GM23338 (cell line): Measurements from ENCODE around the gene TBK1. TPM values are rescaled to one million over a fixed set of nuclear protein-coding genes. Genes with fewer than 3 reads are reported as not detected.
A peak's percentile ranks its signal among the peaks of the same experiment; 100 is the strongest.
"Not testable (repeated sequence)": the region's sequence is repeated elsewhere in the genome, so short reads cannot be mapped to it uniquely, and the experiment has no call there.

Experiments
- ATAC-seq: fragments of 200-7000 bp; cut with Tn5 transposase; 3 replicates; pipeline ENCODE4 v1.9.1; 2020
- DNase-seq: peaks from one replicate; pipeline ENCODE4 v3.0.0-alpha.2; 2015; ENCODE audit warnings: low spot score
- H2AFZ ChIP-seq: fragments of 200-600 bp; sonication (generic); 2 replicates; pipeline ENCODE4 v1.8.0; 2016; ENCODE audit warnings: antibody characterized with exemption, mild to moderate bottlenecking, moderate library complexity
- H3F3A ChIP-seq: fragments of 200-600 bp; sonication (generic); replicated peaks from 2 replicates; pipeline ENCODE4 v1.8.0; 2017; ENCODE audit warnings: antibody characterized with exemption, mixed run types, low read depth
- H3K27ac ChIP-seq: fragments of 200-600 bp; sonication (generic); 2 replicates; pipeline ENCODE4 v1.6.1; 2016; ENCODE audit warnings: low read depth
- H3K27me3 ChIP-seq: fragments of 200-600 bp; sonication (generic); 2 replicates; pipeline ENCODE4 v1.8.0; 2016; ENCODE audit warnings: mild to moderate bottlenecking, mixed run types, moderate library complexity; ENCODE audit not compliant: insufficient read depth
- H3K36me3 ChIP-seq: fragments of 200-600 bp; sonication (generic); 2 replicates; pipeline ENCODE4 v1.8.0; 2016; ENCODE audit warnings: mild to moderate bottlenecking; ENCODE audit not compliant: insufficient read depth
- H3K4me1 ChIP-seq: fragments of 200-600 bp; sonication (generic); 2 replicates; pipeline ENCODE4 v1.8.0; 2016; ENCODE audit warnings: mild to moderate bottlenecking, moderate library complexity; ENCODE audit not compliant: insufficient read depth
- H3K4me2 ChIP-seq: fragments of 200-600 bp; sonication (generic); 2 replicates; pipeline ENCODE4 v1.7.1; 2017; ENCODE audit warnings: mixed run types
- H3K4me3 ChIP-seq: fragments of 200-600 bp; sonication (generic); 2 replicates; pipeline ENCODE4 v1.6.1; 2016; ENCODE audit warnings: mixed run types
- H3K79me2 ChIP-seq: fragments of 200-600 bp; sonication (generic); replicated peaks from 2 replicates; pipeline ENCODE4 v1.8.0; 2017; ENCODE audit warnings: mild to moderate bottlenecking; ENCODE audit not compliant: insufficient read depth
- H3K9me2 ChIP-seq: fragments of 200-600 bp; sonication (generic); 2 replicates; pipeline ENCODE4 v1.8.0; 2017; ENCODE audit not compliant: insufficient read depth
- H4K20me1 ChIP-seq: fragments of 200-600 bp; sonication (generic); replicated peaks from 2 replicates; pipeline ENCODE4 v1.8.0; 2017; ENCODE audit warnings: mild to moderate bottlenecking; ENCODE audit not compliant: insufficient read depth
- H3K27ac Mint-ChIP-seq: 2 replicates; pipeline ENCODE4 v1.8.0; 2020; ENCODE audit warnings: inconsistent platforms, mild to moderate bottlenecking, moderate library complexity, mixed read lengths
- H3K27me3 Mint-ChIP-seq: 3 replicates; pipeline ENCODE4 v1.8.0; 2022; ENCODE audit warnings: low read depth, mild to moderate bottlenecking, moderate library complexity, mixed read lengths, inconsistent platforms; ENCODE audit not compliant: insufficient read depth, poor library complexity
- H3K36me3 Mint-ChIP-seq: 3 replicates; pipeline ENCODE4 v1.8.0; 2021; ENCODE audit warnings: low read depth, mild to moderate bottlenecking, inconsistent platforms, moderate library complexity, mixed read lengths
- H3K4me1 Mint-ChIP-seq: 3 replicates; pipeline ENCODE4 v1.8.0; 2020; ENCODE audit warnings: mild to moderate bottlenecking, inconsistent platforms, mixed read lengths
- H3K4me3 Mint-ChIP-seq: 3 replicates; pipeline ENCODE4 v1.8.0; 2021; ENCODE audit warnings: moderate library complexity, mild to moderate bottlenecking, inconsistent platforms, mixed read lengths
- H3K9me3 Mint-ChIP-seq: 3 replicates; pipeline ENCODE4 v1.8.0; 2020; ENCODE audit warnings: moderate library complexity, mild to moderate bottlenecking, inconsistent platforms, mixed read lengths
- CREB1 ChIP-seq: fragments of 250-450 bp; sonication (Bioruptor Pico); IDR thresholded peaks from 2 replicates; pipeline ENCODE4 v1.5.0; 2020; ENCODE audit warnings: low read depth, mild to moderate bottlenecking, moderate library complexity
- CTCF ChIP-seq, 2 experiments: fragments of 200-600 bp in 1 of 2; sonication (generic) in 1 of 2; conservative IDR thresholded peaks; 2 replicates each; pipeline versions ENCODE4 v1.5.1 to v1.6.1; 2016 to 2017; ENCODE audit warnings: antibody characterized with exemption in 2 of 2, low read depth in 2 of 2, mild to moderate bottlenecking in 2 of 2, moderate library complexity in 1 of 2
- ETS1 ChIP-seq: IDR thresholded peaks from 2 replicates; pipeline ENCODE4 v1.6.1; 2016; ENCODE audit warnings: antibody characterized with exemption
- EZH2 ChIP-seq: fragments of 200-600 bp; sonication (generic); IDR thresholded peaks from one replicate; pipeline ENCODE4 v1.8.0; 2017; ENCODE audit warnings: antibody characterized with exemption, mild to moderate bottlenecking, low read depth; ENCODE audit not compliant: unreplicated experiment
- EZH2phosphoT487 ChIP-seq: fragments of 200-600 bp; sonication (generic); IDR thresholded peaks from one replicate; pipeline ENCODE4 v1.8.1; 2018; ENCODE audit warnings: antibody characterized with exemption; ENCODE audit not compliant: unreplicated experiment
- JUNB ChIP-seq: IDR thresholded peaks from one replicate; pipeline ENCODE4 v1.6.1; 2016; ENCODE audit warnings: antibody characterized with exemption; ENCODE audit not compliant: unreplicated experiment
- NANOG ChIP-seq: IDR thresholded peaks from 2 replicates; pipeline ENCODE4 v1.6.1; 2016; ENCODE audit warnings: antibody characterized with exemption, borderline replicate concordance
- POLR2AphosphoS5 ChIP-seq: IDR thresholded peaks from 2 replicates; pipeline ENCODE4 v1.6.1; 2016; ENCODE audit warnings: antibody characterized with exemption, low read depth
- REST ChIP-seq: IDR thresholded peaks from one replicate; pipeline ENCODE4 v1.6.1; 2018; ENCODE audit warnings: antibody characterized with exemption; ENCODE audit not compliant: unreplicated experiment
- STAT1 ChIP-seq: IDR thresholded peaks from one replicate; pipeline ENCODE4 v1.6.1; 2016; ENCODE audit warnings: antibody characterized with exemption; ENCODE audit not compliant: unreplicated experiment
- ZNF331 ChIP-seq: fragments of 250-450 bp; sonication (Bioruptor Pico); IDR thresholded peaks from 2 replicates; pipeline ENCODE4 v1.5.0; 2020; ENCODE audit warnings: low read depth, mild to moderate bottlenecking, moderate library complexity
- polyA plus RNA-seq: library from polyadenylated mRNA; unstranded; fragments of >200 nt; fragmentation: Nextera tagmentation; extraction: Ambion mirVana; gene quantifications from 2 replicates; pipeline ENCODE4 v1.2.1, GENCODE V29; 2016
- total RNA-seq: library from RNA; depleted of rRNA; stranded (reverse); fragments of >200 nt; shearing (Covaris generic); gene quantifications from 2 replicates; pipeline ENCODE4 v1.2.3, GENCODE V29; 2014

TBK1 gene
- total and polyA plus RNA-seq, 2 experiments from 2014 or later = 21.7 to 29.9 TPM

- Mint-ChIP-seq H3K4me3 (no peak overlapping the region), H3K27me3 (peaks cover 8% of the 10 kb centered on the region), H3K4me1 (peaks cover 30% of the 10 kb centered on the region), H3K27ac (peak overlapping the region; percentile 93), H3K36me3 (no peaks in the 10 kb centered on the region), H3K9me3 (no peaks in the 10 kb centered on the region)
- H4K20me1 ChIP-seq = no peaks in the 10 kb centered on the region
- ATAC-seq (peak; percentile 50; the same call in 2 of the 3 replicates), DNase-seq (no peak)
- no peak for TF ChIP-seq ETS1
- no peak for TF ChIP-seq JUNB
- no peak for TF ChIP-seq NANOG
- no peak for TF ChIP-seq CREB1 (CRISPR knock-in tag)
- no peak for TF ChIP-seq STAT1
- TF ChIP-seq REST = no peak
- no peak for TF ChIP-seq EZH2phosphoT487
- no peak for TF ChIP-seq ZNF331 (CRISPR knock-in tag)
- H3K27ac ChIP-seq = no peak overlapping the region
- H3K4me3 ChIP-seq = no peak overlapping the region
- H3K79me2 ChIP-seq = no peaks in the 10 kb centered on the region
- 0 out of 2 replicates have a peak, but pooled peaks cover 3% of the 10 kb centered on the region for H3K9me2 ChIP-seq
- no peaks in the 10 kb centered on the region for H3K36me3 ChIP-seq
- peak overlapping the region; percentile 48 for H2AFZ ChIP-seq
- H3F3A ChIP-seq = no peaks in the 10 kb centered on the region
- H3K27me3 ChIP-seq = no peaks in the 10 kb centered on the region
- H3K4me1 ChIP-seq = peaks cover 20% of the 10 kb centered on the region
- H3K4me2 ChIP-seq = no peak overlapping the region; the same call in 1 of the 2 replicates
Measured at GRCh38 chr12:64522316-64522715, 70.4 kb downstream of the TBK1 start.

- no peak for TF ChIP-seq CREB1 (CRISPR knock-in tag)
- no peak for TF ChIP-seq POLR2AphosphoS5
- no peak for TF ChIP-seq STAT1
- TF ChIP-seq EZH2 = no peak
- TF ChIP-seq CTCF (conservative IDR thresholded peaks at IDR 0.05; ENCODE audit: low read depth in 2 of 2) = no peak
- H3K27ac ChIP-seq = no peak overlapping the region
- no peak for DNase-seq
Measured at GRCh38 chr12:64522807-64523206, 70.9 kb downstream of the TBK1 start.

GRCh38 chr12:64523565-64524444 lies 71.9 kb downstream of the TBK1 start:
- peaks cover 22% of the 10 kb centered on the region for H3K4me1 Mint-ChIP-seq

More at GRCh38 chr12:64522807-64523206, 70.9 kb downstream of the TBK1 start:
- 0 out of 2 replicates have a peak, but pooled peaks cover 3% of the 10 kb centered on the region for H3K9me2 ChIP-seq
- Mint-ChIP-seq H3K9me3 (no peaks in the 10 kb centered on the region), H3K27me3 (peaks cover 8% of the 10 kb centered on the region), H3K4me1 (peaks cover 30% of the 10 kb centered on the region), H3K36me3 (no peaks in the 10 kb centered on the region), H3K27ac (peak overlapping the region; percentile 93), H3K4me3 (no peak overlapping the region)
- no peak overlapping the region; the same call in 1 of the 2 replicates for H3K4me2 ChIP-seq
- no peak overlapping the region for H3K4me3 ChIP-seq
- H3K79me2 ChIP-seq = no peaks in the 10 kb centered on the region
- ATAC-seq = peak; percentile 30; the same call in 2 of the 3 replicates
- H3K4me1 ChIP-seq = peaks cover 20% of the 10 kb centered on the region
- H2AFZ ChIP-seq = peak overlapping the region; percentile 48
- H3F3A ChIP-seq = no peaks in the 10 kb centered on the region
- H4K20me1 ChIP-seq = no peaks in the 10 kb centered on the region
- H3K36me3 ChIP-seq = no peaks in the 10 kb centered on the region
- H3K27me3 ChIP-seq = no peaks in the 10 kb centered on the region

More at GRCh38 chr12:64523565-64524444, 71.9 kb downstream of the TBK1 start:
- not testable (repeated sequence) for H3F3A ChIP-seq, ATAC-seq, H3K4me3 ChIP-seq, H3K27me3 Mint-ChIP-seq, H3K36me3 Mint-ChIP-seq, H3K4me3 Mint-ChIP-seq, H2AFZ ChIP-seq, H3K27ac Mint-ChIP-seq, H3K27ac ChIP-seq, DNase-seq, H3K9me2 ChIP-seq, H3K9me3 Mint-ChIP-seq, H3K79me2 ChIP-seq, H3K27me3 ChIP-seq, H3K36me3 ChIP-seq, H4K20me1 ChIP-seq, H3K4me2 ChIP-seq
- H3K4me1 ChIP-seq = peaks cover 12% of the 10 kb centered on the region
